SK-N-SH (cell line): ENCODE data around the gene C17orf113.

Experiments
- CTCF ChIP-seq: fragments of 200-600 bp; sonication (generic); IDR thresholded peaks from 2 replicates; pipeline ENCODE4 v1.6.1; 2017; ENCODE audit warnings: antibody characterized with exemption, mild to moderate bottlenecking, moderate library complexity
- FOSL2 ChIP-seq: IDR thresholded peaks from 2 replicates; pipeline ENCODE4 v1.4.0; 2012; ENCODE audit warnings: low read depth, mild to moderate bottlenecking, moderate library complexity, borderline replicate concordance
- GABPA ChIP-seq: IDR thresholded peaks from 2 replicates; pipeline ENCODE4 v1.4.0; 2012; ENCODE audit warnings: low read depth, mild to moderate bottlenecking
- RAD21 ChIP-seq: IDR thresholded peaks from 2 replicates; pipeline ENCODE4 v1.6.1; 2012; ENCODE audit warnings: mild to moderate bottlenecking, low read length
- TAF1 ChIP-seq: IDR thresholded peaks from 2 replicates; pipeline ENCODE4 v1.6.1; 2012; ENCODE audit warnings: low read depth, mild to moderate bottlenecking, low read length, moderate library complexity, borderline replicate concordance
- USF1 ChIP-seq: IDR thresholded peaks from 2 replicates; pipeline ENCODE4 v1.4.0; 2012; ENCODE audit warnings: low read depth, borderline replicate concordance
- YY1 ChIP-seq: IDR thresholded peaks from 2 replicates; pipeline ENCODE4 v1.4.0; 2012; ENCODE audit warnings: low read depth, mild to moderate bottlenecking

- TF ChIP-seq RAD21, result no peak
- TF ChIP-seq CTCF, result no peak
- no peak for TF ChIP-seq FOSL2
- TF ChIP-seq YY1, result no peak
- no peak for TF ChIP-seq GABPA
- no peak for TF ChIP-seq TAF1
- no peak for TF ChIP-seq USF1
Measured at GRCh38 chr17:42049834-42050392, 488 bp downstream of the C17orf113 start.
